Ishikawa (cell line): ENCODE results near the gene AMZ1.

Experiments
- CEBPB ChIP-seq: IDR thresholded peaks from 2 replicates; pipeline ENCODE4 v1.6.1; 2012
- CREB1 ChIP-seq: IDR thresholded peaks from 2 replicates; pipeline ENCODE4 v1.6.1; 2012; ENCODE audit warnings: low read depth
- EGR1 ChIP-seq: IDR thresholded peaks from 2 replicates; pipeline ENCODE4 v1.6.1; 2012
- EP300 ChIP-seq: IDR thresholded peaks from 2 replicates; pipeline ENCODE4 v1.6.1; 2012; ENCODE audit warnings: borderline replicate concordance
- FOXM1 ChIP-seq: IDR thresholded peaks from 2 replicates; pipeline ENCODE4 v1.6.1; 2012; ENCODE audit warnings: low read depth, borderline replicate concordance
- MAX ChIP-seq: IDR thresholded peaks from 2 replicates; pipeline ENCODE4 v1.6.1; 2012
- NFIC ChIP-seq: IDR thresholded peaks from 2 replicates; pipeline ENCODE4 v1.6.1; 2012
- RAD21 ChIP-seq: IDR thresholded peaks from 2 replicates; pipeline ENCODE4 v1.6.1; 2012; ENCODE audit warnings: low read depth
- REST ChIP-seq: IDR thresholded peaks from 2 replicates; pipeline ENCODE4 v1.6.1; 2012; ENCODE audit warnings: low read depth, mild to moderate bottlenecking
- TAF1 ChIP-seq: IDR thresholded peaks from 2 replicates; pipeline ENCODE4 v1.6.1; 2012; ENCODE audit warnings: low read depth, mild to moderate bottlenecking
- TCF12 ChIP-seq: IDR thresholded peaks from 2 replicates; pipeline ENCODE4 v1.6.1; 2012; ENCODE audit warnings: low read depth
- TEAD4 ChIP-seq: IDR thresholded peaks from 2 replicates; pipeline ENCODE4 v1.6.1; 2012
- USF1 ChIP-seq: IDR thresholded peaks from 2 replicates; pipeline ENCODE4 v1.6.1; 2012
- YY1 ChIP-seq: IDR thresholded peaks from 2 replicates; pipeline ENCODE4 v1.6.1; 2012; ENCODE audit warnings: low read depth
- ZBTB7A ChIP-seq: IDR thresholded peaks from 2 replicates; pipeline ENCODE4 v1.6.1; 2012; ENCODE audit warnings: low read depth

AMZ1 gene

GRCh38 chr7:2681929-2682799 is 5.8 kb upstream of the AMZ1 start:
- TF ChIP-seq EP300 (no peak), REST (no peak), CEBPB (no peak), ZBTB7A (no peak), FOXM1 (no peak), NFIC (no peak), RAD21 (no peak), TCF12 (no peak), CREB1 (no peak), MAX (no peak), USF1 (no peak), YY1 (no peak), EGR1 (no peak), TAF1 (no peak), TEAD4 (no peak)

- no peak for TF ChIP-seq TCF12
- no peak for TF ChIP-seq TAF1
These were observed 3.5 kb upstream of the AMZ1 start for GRCh38 chr7:2684501-2684900.

- no peak for TF ChIP-seq TAF1
- TF ChIP-seq EP300, result no peak
- TF ChIP-seq REST, result no peak
These were observed 1.9 kb upstream of the AMZ1 start for GRCh38 chr7:2686101-2686500.

- TF ChIP-seq EP300 (no peak), NFIC (peak; percentile 43; the same call in 1 of the 2 replicates)
These were observed 598 bp upstream of the AMZ1 start for GRCh38 chr7:2687338-2687869.

- no peak for TF ChIP-seq CREB1
- no peak for TF ChIP-seq RAD21
- TF ChIP-seq USF1, result no peak
- TF ChIP-seq CEBPB, result no peak
- no peak for TF ChIP-seq EGR1
- no peak for TF ChIP-seq MAX
- TF ChIP-seq TCF12, result no peak
- no peak for TF ChIP-seq YY1
- no peak for TF ChIP-seq TEAD4
- no peak for TF ChIP-seq REST
- TF ChIP-seq NFIC, result no peak
- no peak for TF ChIP-seq TAF1
- TF ChIP-seq FOXM1, result no peak
- no peak for TF ChIP-seq ZBTB7A
- TF ChIP-seq EP300, result no peak
These were observed 674 bp downstream of the AMZ1 start for GRCh38 chr7:2688409-2689342.
